Measurements from ENCODE around the gene TP53TG5.
A peak's percentile ranks its signal among the peaks of the same experiment; 100 is the strongest.
"Not testable (repeated sequence)": the region's sequence is repeated elsewhere in the genome, so short reads cannot be mapped to it uniquely, and the experiment has no call there.

The TP53TG5 gene

DNA sequence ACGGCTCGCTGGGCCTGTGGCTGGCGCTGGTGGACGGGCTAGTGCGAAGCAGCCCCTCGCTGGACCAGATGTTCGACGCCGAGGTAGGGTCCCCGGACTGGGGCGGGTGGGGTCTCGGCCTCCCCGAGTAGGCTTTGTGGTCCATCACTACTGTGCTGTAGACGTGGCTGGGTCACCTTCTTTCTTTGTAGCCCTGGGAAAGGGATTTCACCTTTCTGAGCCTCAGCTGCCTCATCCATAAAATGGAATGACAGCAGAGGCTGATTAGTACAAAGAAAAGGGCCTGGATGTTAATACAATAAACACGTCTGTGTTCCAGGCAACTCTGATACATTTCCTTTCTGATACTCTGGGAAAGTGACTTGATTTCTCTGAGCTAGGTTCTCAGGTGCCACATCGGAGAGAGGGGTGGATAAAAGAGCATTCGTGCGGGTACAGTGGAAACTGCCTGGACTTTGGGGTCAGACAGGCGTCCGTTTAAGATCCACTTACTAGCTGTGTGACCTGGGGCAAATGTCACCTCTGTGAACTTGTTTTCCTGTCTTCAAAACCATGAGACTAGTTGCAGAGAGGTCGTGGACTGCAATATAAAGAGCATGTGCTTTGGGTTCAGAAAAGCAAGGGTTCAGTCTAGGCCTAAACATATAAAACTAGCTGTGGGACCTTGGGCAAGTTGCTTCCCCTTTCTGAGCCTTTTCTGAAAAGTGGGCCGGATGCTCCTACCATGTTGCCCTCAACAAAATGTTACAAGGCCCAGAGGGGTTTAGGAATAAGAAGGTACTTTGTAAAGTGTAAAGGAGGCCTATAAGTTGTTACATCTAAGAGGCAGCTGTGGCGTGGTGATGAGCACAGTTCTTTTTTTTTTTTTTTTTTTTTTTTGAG is 14.3 kb downstream of the TP53TG5 start:
- DNase-seq = no peak

DNA sequence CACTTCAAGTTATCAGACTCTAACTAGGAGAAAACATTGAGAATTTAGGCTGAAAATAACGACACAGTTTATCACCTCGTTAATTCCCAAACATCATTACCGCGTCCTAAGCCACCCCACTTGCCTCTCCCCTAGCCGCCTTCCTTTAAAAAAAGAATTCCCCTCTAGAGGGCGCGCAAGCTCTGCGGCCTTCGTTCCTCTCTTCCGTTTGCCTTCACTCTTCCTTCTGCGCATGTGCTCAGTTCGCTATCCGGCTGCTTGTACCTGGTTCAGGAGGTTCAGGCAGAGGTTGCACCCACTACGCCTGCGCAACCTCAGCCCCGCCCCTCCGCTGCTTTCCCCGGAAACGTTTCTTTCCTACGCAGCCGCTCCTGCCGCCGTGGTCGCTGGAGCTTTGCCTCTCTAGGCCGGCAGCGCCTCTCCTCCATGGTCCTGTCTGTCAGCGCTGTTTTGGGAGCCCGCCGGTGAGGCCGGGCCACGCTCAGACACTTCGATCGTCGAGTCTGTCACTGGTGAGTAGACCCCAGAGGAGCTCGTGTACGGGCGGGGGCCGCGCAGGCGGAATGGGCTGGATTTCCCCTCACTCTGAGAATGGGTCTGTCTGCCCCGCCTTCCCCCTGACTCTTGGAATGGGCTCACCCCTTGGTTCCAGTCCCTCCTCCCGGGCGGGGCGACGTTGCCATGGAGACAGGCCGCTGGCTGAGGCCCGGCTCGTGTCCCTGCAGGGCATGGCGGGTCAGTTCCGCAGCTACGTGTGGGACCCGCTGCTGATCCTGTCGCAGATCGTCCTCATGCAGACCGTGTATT is 15.1 kb downstream of the TP53TG5 start, which contains the start of gene SYS1:
TSS of gene SYS1 (plus strand) at position 353 of the 807 bp plus-strand sequence. CDS start at position 729, 376 bp downstream.
- peak; percentile 98 for DNase-seq

DNA sequence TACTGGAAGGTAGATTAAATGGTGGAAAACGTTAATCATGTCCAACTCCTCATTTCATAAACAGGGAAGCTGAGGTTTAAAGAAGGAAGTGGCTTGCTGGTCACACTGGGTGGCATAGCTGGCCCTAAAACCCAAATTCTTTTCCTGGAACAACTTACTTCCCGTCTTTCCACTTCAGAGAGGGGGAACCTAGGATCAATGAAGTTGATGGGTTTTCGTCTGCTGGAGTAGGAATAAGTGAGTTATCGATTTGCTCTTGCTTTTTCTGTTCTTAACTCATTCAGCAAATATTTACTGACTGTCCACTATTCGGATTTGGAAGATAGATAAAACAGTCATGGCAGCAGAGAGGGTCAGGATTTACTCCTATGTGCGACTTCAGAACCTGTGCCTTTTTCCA is 16.3 kb downstream of the TP53TG5 start:
- DNase-seq = no peak

DNA sequence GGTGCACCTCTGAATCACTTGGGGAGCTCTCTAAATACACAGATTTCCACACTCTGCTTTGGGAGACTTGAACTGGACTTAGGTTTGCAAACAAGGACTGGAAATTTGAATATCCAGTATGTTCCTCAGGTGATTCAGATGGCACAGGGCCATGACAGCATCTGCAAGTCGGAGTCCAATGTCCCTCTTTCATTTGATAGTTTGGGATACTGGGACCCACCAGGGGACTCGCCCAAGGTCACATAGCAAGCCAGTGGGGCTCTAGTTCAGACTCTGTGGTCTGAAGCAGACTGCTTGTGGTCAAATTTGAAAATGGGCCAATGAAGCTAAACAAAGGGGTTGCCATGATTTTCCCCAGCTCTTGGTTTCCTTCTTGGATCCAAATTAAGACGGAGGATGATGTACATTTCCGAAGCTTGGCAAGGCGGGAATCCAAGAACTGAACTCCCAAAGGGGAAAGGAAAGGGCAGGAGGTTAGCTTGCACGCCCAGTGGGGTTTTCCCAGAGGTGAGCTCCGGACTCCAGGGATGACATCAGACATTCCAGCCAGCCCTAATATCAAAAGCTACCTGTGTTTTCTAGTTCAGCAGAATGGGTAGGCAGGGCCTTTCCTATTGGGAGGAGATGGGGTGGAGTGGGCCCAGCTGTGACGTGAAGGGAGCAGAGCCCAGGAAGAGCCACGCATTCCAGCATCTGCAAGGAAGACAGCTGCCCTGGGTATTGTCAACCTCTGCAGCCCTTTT is 18.5 kb downstream of the TP53TG5 start:
- no peak for DNase-seq

DNA sequence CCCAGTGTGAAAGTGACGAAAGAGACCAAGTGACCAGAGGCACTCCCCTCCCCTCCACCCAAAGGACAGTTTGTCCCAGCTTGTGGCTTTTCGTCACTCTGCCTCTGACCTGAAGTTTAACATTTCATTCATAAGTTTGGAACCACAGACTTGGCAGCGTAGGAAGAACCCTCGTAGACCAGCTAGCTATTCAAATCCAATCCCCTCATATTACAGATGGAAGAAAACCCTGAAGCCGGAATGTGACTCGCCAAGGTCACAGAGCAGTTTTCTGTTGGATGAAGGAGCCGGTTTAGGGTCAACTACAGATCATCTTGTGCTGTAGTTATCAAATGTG is 19.1 kb downstream of the TP53TG5 start:
- no peak for DNase-seq

DNA sequence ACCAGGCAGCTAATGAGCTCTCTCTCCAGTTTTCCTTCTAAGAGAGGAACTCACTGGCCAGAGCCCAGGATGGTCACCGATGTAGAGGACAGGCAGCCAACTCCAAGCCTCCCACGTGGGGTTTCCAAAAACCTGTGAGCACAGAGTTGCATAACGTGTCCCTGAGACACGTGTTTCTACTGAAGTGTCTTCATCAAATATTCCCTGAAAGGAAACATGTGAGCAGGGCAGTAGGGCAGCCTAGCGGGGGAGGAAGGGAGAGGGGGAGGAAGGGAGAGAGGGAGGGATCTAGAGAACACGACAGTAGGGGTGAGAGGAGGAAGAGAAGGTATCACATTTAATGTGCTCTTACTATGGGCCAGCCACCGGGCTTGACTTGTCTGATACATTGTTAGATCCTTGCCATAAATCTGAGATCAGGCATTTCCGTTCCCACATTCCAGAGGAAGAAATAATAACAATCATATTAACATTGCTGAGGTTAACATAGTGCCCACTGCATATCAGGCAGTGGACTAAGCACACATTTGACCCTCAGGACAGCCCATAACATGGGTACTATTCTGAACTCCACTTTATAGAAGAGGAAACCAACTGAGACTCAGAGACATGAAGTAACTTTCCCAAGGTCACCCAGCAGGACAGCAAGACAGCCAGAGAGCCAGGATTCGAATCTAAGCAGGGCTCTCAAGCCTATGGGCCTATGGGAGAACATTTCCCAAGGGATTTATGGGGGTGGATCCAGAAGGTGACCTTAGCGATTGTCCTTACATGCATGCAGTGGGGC is 19.6 kb downstream of the TP53TG5 start:
- no peak for DNase-seq

DNA sequence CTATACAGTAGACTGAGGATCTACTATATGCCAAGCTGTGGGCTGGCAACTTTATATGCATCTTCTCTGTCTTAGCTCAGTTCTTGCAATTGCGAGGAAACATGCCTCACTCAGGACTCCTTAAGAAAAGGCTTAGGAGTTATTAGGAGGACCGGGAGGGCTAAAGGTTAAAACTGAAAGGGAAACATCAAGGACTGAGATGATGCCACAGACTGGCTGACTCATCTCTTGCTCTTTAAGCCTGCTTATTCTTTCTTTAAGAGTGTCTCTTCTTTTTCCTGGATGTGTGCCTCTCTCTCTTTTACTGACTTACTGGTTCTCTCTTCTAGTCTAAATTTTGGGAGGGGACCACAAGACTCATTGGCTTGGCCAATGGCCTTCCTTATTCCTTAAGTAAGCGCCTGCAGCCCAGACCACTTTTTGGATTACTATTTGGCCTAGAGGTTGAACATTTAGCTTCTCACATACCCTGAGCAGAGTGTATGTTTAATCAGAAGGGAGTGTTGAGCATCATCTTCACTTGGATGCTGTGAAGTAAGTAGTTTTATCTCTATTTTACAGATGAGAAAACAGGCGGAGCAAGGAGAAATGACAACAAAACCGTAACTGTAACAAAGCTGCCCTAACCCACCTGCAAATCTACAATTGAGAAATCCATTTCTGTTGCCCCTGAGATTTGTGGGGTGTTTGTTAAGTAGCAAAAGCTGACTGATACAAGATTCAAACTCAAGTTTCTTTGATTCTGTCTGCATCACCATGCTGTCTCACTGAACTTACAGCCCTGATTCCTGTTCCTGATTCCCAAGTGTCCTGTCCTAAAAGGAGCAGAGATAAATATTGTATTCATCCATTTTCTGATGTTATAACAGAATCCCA is 22.7 kb downstream of the TP53TG5 start:
- no peak for DNase-seq

DNA sequence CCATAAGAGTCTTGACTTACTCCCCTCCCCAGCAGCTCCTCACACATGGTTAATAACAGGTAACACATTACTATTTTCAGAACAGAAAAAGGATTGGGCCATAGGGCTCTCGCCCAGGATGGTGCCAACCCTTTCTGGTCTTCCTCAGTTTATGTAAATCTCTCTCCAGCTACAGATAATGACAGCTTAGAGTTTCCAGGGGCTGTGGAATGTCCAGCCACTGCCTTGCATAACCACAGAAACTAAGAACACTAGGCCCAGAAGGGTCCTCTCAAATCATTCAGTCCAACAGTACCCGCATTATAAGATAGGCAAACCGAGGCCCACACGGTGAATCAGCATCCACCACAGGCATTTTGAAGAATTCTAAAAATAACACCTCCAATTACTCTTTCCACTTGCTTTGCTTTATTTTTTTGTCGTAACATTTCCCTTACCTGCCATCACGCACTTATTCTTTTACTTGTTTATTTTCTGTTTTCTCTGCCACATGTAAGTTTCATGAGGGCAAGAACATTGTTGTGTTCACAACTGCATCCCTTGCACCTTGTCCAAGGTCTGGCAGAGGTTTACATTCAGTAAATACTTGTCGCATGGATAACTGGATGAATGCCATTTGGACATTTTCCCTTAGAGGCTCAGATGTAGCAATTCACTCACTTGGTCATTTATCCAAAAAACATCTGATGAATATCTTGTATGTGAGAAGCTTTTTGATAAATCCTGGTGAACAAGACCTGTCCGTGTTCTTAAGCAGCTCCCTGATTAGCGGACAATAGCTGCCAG is 23.5 kb downstream of the TP53TG5 start:
- no peak for DNase-seq

DNA sequence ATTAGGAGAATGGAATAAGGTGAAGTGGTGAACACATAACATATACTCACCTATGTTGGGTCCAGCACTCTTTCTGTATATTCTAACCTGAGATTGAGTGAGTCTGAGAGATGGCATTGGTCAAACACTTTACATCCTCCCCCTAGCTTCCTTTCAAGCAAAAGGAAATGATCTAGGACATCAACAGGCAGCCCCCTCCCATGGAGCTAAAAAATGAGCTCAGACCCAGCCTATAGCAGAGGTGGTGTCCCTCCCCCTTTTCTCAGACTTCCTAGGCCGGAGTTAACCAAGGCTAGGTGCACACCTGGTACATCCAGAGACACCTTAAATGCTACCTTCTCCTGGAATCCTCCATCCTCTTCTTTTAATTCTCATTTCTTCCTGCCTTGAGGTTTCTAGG is 24.4 kb downstream of the TP53TG5 start:
- no peak for DNase-seq

DNA sequence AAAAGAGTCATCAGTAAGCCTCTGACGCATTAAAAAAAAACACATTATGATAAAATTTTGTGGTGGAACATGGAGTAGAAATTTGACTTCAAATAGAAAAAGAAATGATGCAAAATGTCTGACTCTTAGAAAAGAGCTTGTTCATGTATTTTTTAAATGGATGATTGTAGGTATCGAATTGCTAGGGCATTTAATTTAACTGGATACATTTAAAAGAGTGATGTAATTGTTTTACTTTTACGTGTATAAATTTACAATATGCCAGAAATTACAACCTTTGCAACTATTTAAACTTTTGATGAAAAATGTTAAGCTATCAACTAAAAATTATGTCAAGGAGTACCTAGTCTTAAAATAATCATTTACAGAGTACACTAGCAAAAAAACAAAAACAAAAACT is 25.4 kb downstream of the TP53TG5 start:
- no peak for DNase-seq

DNA sequence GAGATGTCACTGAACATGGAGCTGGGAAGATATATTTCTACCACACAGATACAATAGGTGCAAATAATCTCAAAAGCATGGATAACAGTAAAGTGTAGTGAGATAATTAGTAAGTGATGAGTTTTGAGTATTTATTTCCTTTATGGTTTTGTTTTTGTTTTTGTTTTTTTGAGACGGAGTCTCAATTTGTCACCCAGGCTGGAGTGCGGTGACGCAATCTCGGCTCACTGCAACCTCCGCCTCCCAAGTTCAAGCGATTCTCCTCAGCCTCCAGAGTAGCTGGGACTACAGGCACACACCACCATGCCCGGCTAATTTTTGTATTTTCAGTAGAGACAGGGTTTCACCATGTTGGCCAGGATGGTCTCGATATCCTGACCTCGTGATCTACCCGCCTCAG is 27.3 kb downstream of the TP53TG5 start:
- not testable (repeated sequence) for DNase-seq

DNA sequence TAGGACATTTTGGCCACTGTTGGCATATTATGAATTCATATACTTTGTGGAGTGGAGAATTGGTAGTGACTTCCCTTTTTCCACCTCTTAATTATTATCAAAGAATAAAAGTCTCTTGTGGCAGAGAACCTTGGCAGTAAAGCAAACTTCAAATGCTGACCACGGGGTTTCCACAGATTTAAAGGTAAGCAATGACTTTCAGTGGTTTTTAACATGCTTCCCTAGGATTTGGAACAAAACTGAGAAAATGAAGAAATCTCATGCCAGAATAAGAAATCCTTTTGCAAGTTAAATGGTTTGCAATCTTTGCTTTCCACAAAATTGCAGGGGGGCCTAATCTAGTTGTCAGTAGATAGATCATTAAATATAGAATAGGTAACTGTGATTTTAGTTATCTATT is 27.9 kb downstream of the TP53TG5 start:
- no peak for DNase-seq

DNA sequence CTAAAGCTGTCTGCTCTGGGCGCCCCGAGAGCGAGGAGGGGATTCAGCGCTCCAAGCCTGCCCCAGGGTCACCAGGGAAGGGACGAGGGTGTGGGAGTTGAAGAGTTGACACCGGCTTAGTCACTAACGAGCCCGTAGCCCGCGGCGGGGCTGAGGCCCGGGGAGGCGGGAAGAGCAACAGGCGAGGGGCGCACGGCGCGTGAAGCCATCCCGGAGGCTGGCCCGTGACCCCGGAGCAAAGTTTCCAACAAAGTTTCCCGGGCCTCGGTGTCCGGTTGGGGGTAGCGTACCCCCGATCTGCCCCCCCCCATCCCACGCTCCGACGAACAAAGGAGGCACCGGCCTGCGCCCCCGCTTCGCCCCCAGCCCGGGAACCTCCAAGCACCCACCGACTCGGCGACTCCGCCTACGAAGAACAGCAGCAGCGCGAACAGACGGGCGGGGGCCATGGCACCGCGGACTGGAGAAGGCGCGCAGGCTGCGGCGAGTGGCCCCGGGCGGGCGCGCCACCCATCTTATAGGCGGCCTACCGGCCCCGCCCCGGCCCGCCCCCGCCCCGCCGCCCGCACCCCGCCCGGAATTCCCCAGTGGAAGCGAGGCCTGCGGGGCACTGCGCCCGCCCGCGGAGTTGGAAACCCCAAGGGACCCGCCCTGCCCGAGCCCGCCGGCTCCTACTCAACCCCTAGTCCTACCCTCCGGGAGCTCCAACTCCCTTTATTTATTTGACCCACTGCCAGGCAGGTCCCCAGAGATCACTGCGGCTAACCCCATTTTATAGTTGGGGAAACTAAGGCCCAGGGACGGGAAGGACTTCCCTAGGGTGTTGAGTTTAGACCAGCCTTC is 30.0 kb downstream of the TP53TG5 start, which contains the start of gene SDC4:
TSS of gene SDC4 (minus strand) at position 489 of the 843 bp plus-strand sequence. CDS start at position 449, 40 bp downstream.
- no peak for DNase-seq

DNA sequence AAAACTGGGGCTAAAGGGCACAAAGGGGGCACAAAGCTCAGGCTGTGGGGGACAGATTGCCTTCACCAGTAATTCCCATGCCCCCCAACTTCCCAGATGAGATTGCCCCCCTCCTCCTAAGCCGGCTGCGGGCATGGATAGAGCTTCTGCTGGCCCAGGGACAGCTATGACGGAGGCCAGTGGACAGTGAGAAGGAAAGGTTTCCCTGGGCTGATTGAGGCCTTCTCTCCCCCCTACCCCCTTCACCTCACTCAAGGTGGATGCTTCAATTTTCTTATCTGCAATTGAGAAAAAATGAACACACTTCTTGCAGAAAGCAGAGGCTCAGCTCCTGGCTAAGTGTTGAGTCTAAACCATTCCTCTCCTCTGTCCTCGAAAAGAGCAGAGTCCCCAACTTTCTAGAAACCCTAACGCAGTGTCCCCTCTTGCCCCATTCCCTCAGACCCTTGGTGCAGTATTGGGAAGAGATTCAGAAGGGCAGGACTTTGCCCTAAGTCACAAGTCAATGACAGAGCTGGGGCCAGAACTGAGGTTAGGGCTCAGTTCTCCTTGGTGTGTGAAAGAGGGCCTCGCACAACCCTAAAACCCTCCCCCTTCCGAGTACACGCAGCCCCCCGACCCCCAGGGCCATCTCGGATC is 30.7 kb downstream of the TP53TG5 start:
- no peak for DNase-seq

DNA sequence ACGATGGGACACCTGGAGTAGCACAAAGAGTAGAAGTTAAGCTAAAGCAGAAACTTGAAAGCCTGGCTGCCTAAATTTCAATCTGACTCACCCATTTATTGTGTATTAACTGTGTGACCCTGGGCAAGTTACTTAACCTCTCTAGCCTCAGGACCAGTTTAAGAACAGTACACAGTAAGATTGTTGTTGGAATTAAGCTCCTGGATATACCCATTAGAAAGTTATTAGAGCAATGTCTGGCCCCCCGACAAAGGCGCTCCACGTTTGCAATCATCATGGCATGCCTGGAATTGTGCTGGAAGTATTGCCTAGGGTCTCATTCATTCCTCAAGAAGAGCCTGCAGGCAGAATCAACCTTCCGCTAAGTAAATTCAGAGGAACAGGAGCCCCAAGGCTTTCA is 31.3 kb downstream of the TP53TG5 start:
- DNase-seq = no peak

DNA sequence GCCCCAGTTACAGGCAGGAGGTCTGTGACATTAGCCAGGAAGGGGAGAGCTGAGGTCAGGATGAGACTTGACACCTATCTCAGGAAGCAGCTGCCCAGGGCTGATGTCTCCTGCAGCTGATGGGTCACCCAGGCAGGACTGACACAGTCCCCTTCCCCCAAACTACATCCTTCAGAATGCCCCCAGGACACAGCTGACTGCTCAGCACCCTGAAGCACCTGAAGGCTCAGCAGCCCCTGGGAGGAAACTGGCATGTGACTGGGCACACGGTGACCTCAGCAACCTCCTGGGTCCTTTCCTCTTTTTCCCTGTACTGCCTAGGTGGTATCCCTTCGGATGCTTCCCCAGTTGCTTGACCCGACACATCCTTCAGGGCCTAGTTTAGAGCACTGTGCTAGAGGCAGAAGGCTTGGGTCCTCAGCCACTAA is 31.8 kb downstream of the TP53TG5 start:
- no peak for DNase-seq

DNA sequence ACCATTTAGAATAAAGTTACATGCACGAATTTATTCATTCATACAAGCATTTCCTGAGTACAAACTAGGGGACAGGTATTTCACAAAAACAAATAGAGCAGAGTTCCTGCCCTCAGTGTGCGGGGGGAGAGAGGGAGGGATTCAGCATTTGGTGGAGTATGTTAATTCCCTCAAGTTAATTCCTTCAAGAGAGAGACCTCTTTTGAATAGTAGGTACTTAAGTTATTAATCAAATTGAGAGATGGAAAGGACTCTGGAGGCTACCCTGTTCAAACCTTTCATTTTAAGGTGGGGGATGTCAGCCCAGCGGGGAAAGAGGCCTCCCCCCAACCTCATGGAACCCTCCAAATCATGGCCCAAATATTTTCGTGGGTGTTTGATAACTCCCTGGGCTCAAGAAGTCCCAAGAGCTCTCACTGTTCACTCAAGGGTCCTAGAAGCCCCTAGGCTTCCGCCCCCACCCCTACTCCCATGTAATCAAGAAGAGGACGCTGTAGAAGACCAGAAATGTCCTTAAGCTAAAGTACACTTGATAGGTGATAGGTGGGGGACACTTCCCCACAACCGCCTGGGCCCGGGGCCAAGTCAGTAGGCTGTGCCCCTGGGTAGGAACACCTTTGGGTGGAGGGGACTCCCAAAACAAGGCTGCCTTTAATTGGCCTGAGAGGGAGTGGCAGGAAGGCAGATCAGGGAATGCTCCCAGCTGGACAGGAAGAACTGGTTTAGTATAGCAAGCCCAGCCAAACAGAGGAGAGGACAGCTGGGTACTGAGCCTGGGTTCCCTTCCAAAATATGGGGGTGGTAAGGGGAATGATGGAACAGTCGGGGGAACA is 32.8 kb downstream of the TP53TG5 start:
- DNase-seq = no peak

Data from DMS 273 treated with DMSO at 0.1 percent for 48 hours (cell line).